ENCODE results near the gene TTC7B. TPM values are rescaled to one million over a fixed set of nuclear protein-coding genes. Genes with fewer than 3 reads are reported as not detected.

TTC7B gene
- total RNA-seq, 2 experiments from 2014 or later, result 1.2 to 1.3 TPM

DNA sequence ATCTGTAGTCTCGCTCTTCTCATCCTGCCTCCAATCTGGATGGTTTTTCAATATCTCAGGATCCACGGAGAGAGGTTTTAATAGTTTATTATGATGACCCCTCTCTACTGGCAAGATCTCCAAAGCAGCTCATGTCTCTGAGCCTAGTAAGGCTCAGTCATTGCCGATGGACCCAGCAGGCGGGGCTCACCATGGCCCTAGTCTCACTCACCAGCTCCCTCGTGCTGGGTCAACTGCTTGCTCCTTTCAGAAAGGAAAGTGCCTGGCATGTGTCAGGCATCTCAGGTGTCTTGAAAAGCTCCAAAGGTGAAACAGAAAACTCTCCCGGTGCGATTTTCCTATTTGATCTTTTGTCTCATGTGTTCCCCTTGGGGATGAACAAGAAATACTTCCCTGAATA, 240.4 kb downstream of the TTC7B start:
- ChIA-PET POLR2A (no interaction called here), CTCF (no interaction called here)
- intact Hi-C loops (cut with DNase I, micrococcal nuclease), result no loop called here
- H3K4me1 Mint-ChIP-seq (ENCODE audit: low read depth), result no peaks in the 10 kb centered on the region
- TF ChIP-seq, protein P1, sequence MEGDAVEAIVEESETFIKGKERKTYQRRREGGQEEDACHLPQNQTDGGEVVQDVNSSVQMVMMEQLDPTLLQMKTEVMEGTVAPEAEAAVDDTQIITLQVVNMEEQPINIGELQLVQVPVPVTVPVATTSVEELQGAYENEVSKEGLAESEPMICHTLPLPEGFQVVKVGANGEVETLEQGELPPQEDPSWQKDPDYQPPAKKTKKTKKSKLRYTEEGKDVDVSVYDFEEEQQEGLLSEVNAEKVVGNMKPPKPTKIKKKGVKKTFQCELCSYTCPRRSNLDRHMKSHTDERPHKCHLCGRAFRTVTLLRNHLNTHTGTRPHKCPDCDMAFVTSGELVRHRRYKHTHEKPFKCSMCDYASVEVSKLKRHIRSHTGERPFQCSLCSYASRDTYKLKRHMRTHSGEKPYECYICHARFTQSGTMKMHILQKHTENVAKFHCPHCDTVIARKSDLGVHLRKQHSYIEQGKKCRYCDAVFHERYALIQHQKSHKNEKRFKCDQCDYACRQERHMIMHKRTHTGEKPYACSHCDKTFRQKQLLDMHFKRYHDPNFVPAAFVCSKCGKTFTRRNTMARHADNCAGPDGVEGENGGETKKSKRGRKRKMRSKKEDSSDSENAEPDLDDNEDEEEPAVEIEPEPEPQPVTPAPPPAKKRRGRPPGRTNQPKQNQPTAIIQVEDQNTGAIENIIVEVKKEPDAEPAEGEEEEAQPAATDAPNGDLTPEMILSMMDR (IDR thresholded peaks at IDR 0.05), result no peak
- Histone ChIP-seq H3K27me3 (ENCODE audit: control insufficient read depth in 1 of 2, insufficient read depth in 2 of 2, low read length in 2 of 2) (no peaks in the 10 kb centered on the region), H3K4me1 (ENCODE audit: insufficient read depth, low read length) (no peaks in the 10 kb centered on the region), H3K27ac (ENCODE audit: low read depth in 1 of 2, low read length in 2 of 2) (no peak overlapping the region), H3K9me3 (ENCODE audit: control insufficient read depth in 1 of 2, insufficient read depth in 1 of 2, low read length in 2 of 2) (no peaks in the 10 kb centered on the region), H3K4me3 (ENCODE audit: low read length) (no peak overlapping the region), H3K36me3 (ENCODE audit: insufficient read depth, low read length) (no peaks in the 10 kb centered on the region)
- H3K4me3 Mint-ChIP-seq, result no peak overlapping the region
- H3K27ac Mint-ChIP-seq, result no peak overlapping the region
- no peaks in the 10 kb centered on the region for H3K36me3 Mint-ChIP-seq (ENCODE audit: low read depth)
- no peaks in the 10 kb centered on the region for H3K27me3 Mint-ChIP-seq
- DNase-seq (no peak), ATAC-seq (ENCODE audit: poor library complexity) (no peak)
- no peaks in the 10 kb centered on the region for H3K9me3 Mint-ChIP-seq

DNA sequence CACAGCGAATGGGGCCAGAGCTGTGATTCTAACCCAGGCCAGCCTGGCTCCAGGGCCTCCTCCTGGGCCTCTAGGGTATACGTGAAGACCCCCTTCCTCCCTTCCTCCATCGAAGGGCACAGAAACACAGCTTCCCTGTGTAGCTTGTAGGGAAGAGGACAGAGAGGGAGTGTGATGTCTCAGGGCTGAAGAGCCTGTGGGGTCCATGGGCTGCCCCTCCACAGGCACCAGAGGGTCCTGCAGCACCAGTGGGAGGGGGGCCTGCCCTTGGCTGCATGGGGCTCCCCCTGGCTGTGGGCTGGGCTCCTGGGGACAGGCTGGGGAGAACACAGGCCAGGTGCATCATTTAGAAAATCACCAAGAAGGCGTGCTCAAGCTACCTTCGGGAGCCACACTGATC, 240.9 kb downstream of the TTC7B start:
- DNase-seq (no peak), ATAC-seq (ENCODE audit: poor library complexity) (no peak)
- H3K9me3 ChIP-seq (ENCODE audit: control insufficient read depth in 1 of 2, insufficient read depth in 1 of 2, low read length in 2 of 2), result no peaks in the 10 kb centered on the region
- TF ChIP-seq, protein P1 (IDR thresholded peaks at IDR 0.05), result no peak
- Mint-ChIP-seq H3K4me1 (ENCODE audit: low read depth) (no peaks in the 10 kb centered on the region), H3K27me3 (no peaks in the 10 kb centered on the region), H3K36me3 (ENCODE audit: low read depth) (no peaks in the 10 kb centered on the region), H3K9me3 (no peaks in the 10 kb centered on the region), H3K27ac (no peak overlapping the region), H3K4me3 (no peak overlapping the region)
- POLR2A ChIA-PET, result no interaction called here
- no peaks in the 10 kb centered on the region for H3K27me3 ChIP-seq (ENCODE audit: control insufficient read depth in 1 of 2, insufficient read depth in 2 of 2, low read length in 2 of 2)
- H3K4me1 ChIP-seq (ENCODE audit: insufficient read depth, low read length), result no peaks in the 10 kb centered on the region
- no peaks in the 10 kb centered on the region for H3K36me3 ChIP-seq (ENCODE audit: insufficient read depth, low read length)
- CTCF ChIA-PET, result no interaction called here
- intact Hi-C loops (cut with DNase I, micrococcal nuclease), result no loop called here
- H3K4me3 ChIP-seq (ENCODE audit: low read length), result no peak overlapping the region
- no peak overlapping the region for H3K27ac ChIP-seq (ENCODE audit: low read depth in 1 of 2, low read length in 2 of 2)

- H3K36me3 ChIP-seq (ENCODE audit: insufficient read depth, low read length), result no peaks in the 10 kb centered on the region
- intact Hi-C loops (cut with DNase I, micrococcal nuclease), result no loop called here
- H3K4me3 Mint-ChIP-seq, result no peak overlapping the region
- H3K9me3 ChIP-seq (ENCODE audit: control insufficient read depth in 1 of 2, insufficient read depth in 1 of 2, low read length in 2 of 2), result no peaks in the 10 kb centered on the region
- no peak overlapping the region for H3K4me3 ChIP-seq (ENCODE audit: low read length)
- DNase-seq (no peak), ATAC-seq (ENCODE audit: poor library complexity) (no peak)
- H3K27me3 Mint-ChIP-seq, result no peaks in the 10 kb centered on the region
- H3K27ac ChIP-seq (ENCODE audit: low read depth in 1 of 2, low read length in 2 of 2), result no peak overlapping the region
- no peaks in the 10 kb centered on the region for H3K4me1 ChIP-seq (ENCODE audit: insufficient read depth, low read length)
- no peaks in the 10 kb centered on the region for H3K4me1 Mint-ChIP-seq (ENCODE audit: low read depth)
- ChIA-PET CTCF (no interaction called here), POLR2A (no interaction called here)
- no peaks in the 10 kb centered on the region for H3K36me3 Mint-ChIP-seq (ENCODE audit: low read depth)
- TF ChIP-seq, protein P1 (IDR thresholded peaks at IDR 0.05), result no peak
- H3K9me3 Mint-ChIP-seq, result no peaks in the 10 kb centered on the region
- H3K27ac Mint-ChIP-seq, result no peak overlapping the region
- no peaks in the 10 kb centered on the region for H3K27me3 ChIP-seq (ENCODE audit: control insufficient read depth in 1 of 2, insufficient read depth in 2 of 2, low read length in 2 of 2)
Observed at GRCh38 chr14:90574188-90575131, 241.8 kb downstream of the TTC7B start.

All from CD4-positive, alpha-beta T cell (primary cell).